Mammary epithelial cell (primary cell): ENCODE measurements around the gene LRRC37A3.
A peak's percentile ranks its signal among the peaks of the same experiment; 100 is the strongest.
"Not testable (repeated sequence)": the region's sequence is repeated elsewhere in the genome, so short reads cannot be mapped to it uniquely, and the experiment has no call there.

Experiments
- CTCF ChIP-seq, 2 donors: IDR thresholded peaks in 1 of 2; conservative IDR thresholded peaks in 1 of 2; 2 replicates each; pipeline ENCODE4 v1.5.1; 2011 to 2012; ENCODE audit warnings: inconsistent platforms in 2 of 2, low read length in 2 of 2, mild to moderate bottlenecking in 2 of 2, control low read depth in 1 of 2, low read depth in 1 of 2; ENCODE audit not compliant: insufficient read depth in 1 of 2; ENCODE audit errors: extremely low read depth in 1 of 2
- EZH2 ChIP-seq: IDR thresholded peaks from 2 replicates; pipeline ENCODE4 v1.6.1; 2012; ENCODE audit warnings: low read length, inconsistent platforms, borderline replicate concordance

- TF ChIP-seq CTCF (conservative IDR thresholded peaks at IDR 0.05 in 1 of 2, IDR thresholded peaks at IDR 0.05 in 1 of 2; ENCODE audit: extremely low read depth in 1 of 2, insufficient read depth in 1 of 2, low read depth in 1 of 2, low read length in 2 of 2) = peak; percentile 65 to 68
- not testable (repeated sequence) for TF ChIP-seq EZH2
Observed at GRCh38 chr17:64919289-64920025, at the start of gene LRRC37A3.
